ENCODE measurements around the gene TSR3. TPM values are rescaled to one million over a fixed set of nuclear protein-coding genes. Genes with fewer than 3 reads are reported as not detected.

Gene TSR3
- total and polyA plus RNA-seq, 2 of the 13 experiments (the other 11 are each of a cell fraction or from before 2014, with no cell fraction given), result 24.2 to 51.0 TPM

DNA sequence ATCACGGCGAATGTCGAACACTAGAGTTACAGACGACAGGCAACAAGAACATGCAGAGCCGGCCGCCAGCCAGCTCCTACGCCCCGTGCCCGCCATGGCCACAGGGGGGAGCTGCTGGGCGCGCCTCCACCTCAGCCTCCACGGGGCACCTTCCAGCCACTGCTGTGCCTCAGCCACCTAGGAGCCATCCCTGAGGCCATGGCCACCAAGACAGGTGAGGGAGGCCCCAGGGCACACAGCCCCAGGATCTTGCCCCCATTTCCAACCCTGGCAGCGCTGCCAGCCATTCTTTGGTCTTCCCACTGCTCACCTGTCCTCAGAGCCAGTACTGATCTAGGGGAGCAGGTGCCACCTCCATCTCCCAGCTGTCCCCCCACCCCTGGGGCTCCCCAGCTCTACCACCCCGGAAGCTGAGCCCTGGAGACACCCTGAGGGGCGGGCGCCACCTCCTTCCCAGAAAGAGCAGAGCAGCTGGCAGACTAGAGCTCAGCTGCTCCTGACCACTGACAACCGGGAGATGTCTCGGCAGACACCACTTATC, 11.9 kb upstream of the TSR3 start (continued):
- TF ChIP-seq KDM5B (CRISPR knock-in tag; IDR thresholded peaks at IDR 0.05; ENCODE audit: borderline replicate concordance) (0 out of 2 replicates have a peak, but pooled peaks have one; percentile 26), CHD4 (IDR thresholded peaks at IDR 0.05; ENCODE audit: borderline replicate concordance, low read length) (no peak), ZNF367 (CRISPR knock-in tag; IDR thresholded peaks at IDR 0.05; ENCODE audit: borderline replicate concordance) (no peak), MAZ (IDR thresholded peaks at IDR 0.05; ENCODE audit: borderline replicate concordance, low read depth, low read length) (no peak), MAZ (CRISPR knock-in tag; IDR thresholded peaks at IDR 0.05; ENCODE audit: low read depth) (peak; percentile 36; the same call in 1 of the 2 replicates), TBX2 (CRISPR knock-in tag; IDR thresholded peaks at IDR 0.05; ENCODE audit: borderline replicate concordance) (0 out of 2 replicates have a peak, but pooled peaks have one; percentile 20), EP300 (IDR thresholded peaks at IDR 0.05; ENCODE audit: low read depth in 2 of 2, low read length in 2 of 2) (no peak), EP300 (CRISPR knock-in tag; IDR thresholded peaks at IDR 0.05; ENCODE audit: borderline replicate concordance) (no peak), RAD21 (CRISPR knock-in tag; IDR thresholded peaks at IDR 0.05) (peak; percentile 80), GPN1 (CRISPR knock-in tag; IDR thresholded peaks at IDR 0.05; ENCODE audit: borderline replicate concordance) (no peak), RBFOX2 (IDR thresholded peaks at IDR 0.05; ENCODE audit: low read depth, low read length) (0 out of 2 replicates have a peak, but pooled peaks have one; percentile 25), ZNF329 (CRISPR knock-in tag; IDR thresholded peaks at IDR 0.05; ENCODE audit: low read depth) (no peak), LCORL (IDR thresholded peaks at IDR 0.05) (no peak), LCORL (CRISPR knock-in tag; IDR thresholded peaks at IDR 0.05) (peak; percentile 63), ZNF33A (CRISPR knock-in tag; IDR thresholded peaks at IDR 0.05; ENCODE audit: borderline replicate concordance) (no peak), TOE1 (CRISPR knock-in tag; IDR thresholded peaks at IDR 0.05) (no peak), MYC (CRISPR knock-in tag; IDR thresholded peaks at IDR 0.05; ENCODE audit: borderline replicate concordance) (no peak), RBM22 (optimal IDR thresholded peaks at IDR 0.05; ENCODE audit: low read length) (peak; percentile 35), YY1 (IDR thresholded peaks at IDR 0.05; ENCODE audit: insufficient read depth, insufficient replicate concordance, low read depth, low read length) (peak; percentile 45), CEBPG (CRISPR knock-in tag; IDR thresholded peaks at IDR 0.05) (no peak)
- TF ChIP-seq, protein P1, sequence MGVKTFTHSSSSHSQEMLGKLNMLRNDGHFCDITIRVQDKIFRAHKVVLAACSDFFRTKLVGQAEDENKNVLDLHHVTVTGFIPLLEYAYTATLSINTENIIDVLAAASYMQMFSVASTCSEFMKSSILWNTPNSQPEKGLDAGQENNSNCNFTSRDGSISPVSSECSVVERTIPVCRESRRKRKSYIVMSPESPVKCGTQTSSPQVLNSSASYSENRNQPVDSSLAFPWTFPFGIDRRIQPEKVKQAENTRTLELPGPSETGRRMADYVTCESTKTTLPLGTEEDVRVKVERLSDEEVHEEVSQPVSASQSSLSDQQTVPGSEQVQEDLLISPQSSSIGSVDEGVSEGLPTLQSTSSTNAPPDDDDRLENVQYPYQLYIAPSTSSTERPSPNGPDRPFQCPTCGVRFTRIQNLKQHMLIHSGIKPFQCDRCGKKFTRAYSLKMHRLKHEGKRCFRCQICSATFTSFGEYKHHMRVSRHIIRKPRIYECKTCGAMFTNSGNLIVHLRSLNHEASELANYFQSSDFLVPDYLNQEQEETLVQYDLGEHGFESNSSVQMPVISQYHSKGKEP (CRISPR knock-in tag; IDR thresholded peaks at IDR 0.05), result no peak
- TF ChIP-seq, protein P2, sequence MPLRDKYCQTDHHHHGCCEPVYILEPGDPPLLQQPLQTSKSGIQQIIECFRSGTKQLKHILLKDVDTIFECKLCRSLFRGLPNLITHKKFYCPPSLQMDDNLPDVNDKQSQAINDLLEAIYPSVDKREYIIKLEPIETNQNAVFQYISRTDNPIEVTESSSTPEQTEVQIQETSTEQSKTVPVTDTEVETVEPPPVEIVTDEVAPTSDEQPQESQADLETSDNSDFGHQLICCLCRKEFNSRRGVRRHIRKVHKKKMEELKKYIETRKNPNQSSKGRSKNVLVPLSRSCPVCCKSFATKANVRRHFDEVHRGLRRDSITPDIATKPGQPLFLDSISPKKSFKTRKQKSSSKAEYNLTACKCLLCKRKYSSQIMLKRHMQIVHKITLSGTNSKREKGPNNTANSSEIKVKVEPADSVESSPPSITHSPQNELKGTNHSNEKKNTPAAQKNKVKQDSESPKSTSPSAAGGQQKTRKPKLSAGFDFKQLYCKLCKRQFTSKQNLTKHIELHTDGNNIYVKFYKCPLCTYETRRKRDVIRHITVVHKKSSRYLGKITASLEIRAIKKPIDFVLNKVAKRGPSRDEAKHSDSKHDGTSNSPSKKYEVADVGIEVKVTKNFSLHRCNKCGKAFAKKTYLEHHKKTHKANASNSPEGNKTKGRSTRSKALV (CRISPR knock-in tag; IDR thresholded peaks at IDR 0.05), result no peak
- TF ChIP-seq, protein P3, sequence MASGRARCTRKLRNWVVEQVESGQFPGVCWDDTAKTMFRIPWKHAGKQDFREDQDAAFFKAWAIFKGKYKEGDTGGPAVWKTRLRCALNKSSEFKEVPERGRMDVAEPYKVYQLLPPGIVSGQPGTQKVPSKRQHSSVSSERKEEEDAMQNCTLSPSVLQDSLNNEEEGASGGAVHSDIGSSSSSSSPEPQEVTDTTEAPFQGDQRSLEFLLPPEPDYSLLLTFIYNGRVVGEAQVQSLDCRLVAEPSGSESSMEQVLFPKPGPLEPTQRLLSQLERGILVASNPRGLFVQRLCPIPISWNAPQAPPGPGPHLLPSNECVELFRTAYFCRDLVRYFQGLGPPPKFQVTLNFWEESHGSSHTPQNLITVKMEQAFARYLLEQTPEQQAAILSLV (CRISPR knock-in tag; IDR thresholded peaks at IDR 0.05; ENCODE audit: borderline replicate concordance), result no peak
- TF ChIP-seq, protein P4, sequence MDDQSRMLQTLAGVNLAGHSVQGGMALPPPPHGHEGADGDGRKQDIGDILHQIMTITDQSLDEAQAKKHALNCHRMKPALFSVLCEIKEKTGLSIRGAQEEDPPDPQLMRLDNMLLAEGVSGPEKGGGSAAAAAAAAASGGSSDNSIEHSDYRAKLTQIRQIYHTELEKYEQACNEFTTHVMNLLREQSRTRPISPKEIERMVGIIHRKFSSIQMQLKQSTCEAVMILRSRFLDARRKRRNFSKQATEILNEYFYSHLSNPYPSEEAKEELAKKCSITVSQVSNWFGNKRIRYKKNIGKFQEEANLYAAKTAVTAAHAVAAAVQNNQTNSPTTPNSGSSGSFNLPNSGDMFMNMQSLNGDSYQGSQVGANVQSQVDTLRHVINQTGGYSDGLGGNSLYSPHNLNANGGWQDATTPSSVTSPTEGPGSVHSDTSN (CRISPR knock-in tag; IDR thresholded peaks at IDR 0.05; ENCODE audit: borderline replicate concordance), result no peak
- TF ChIP-seq, protein P5, sequence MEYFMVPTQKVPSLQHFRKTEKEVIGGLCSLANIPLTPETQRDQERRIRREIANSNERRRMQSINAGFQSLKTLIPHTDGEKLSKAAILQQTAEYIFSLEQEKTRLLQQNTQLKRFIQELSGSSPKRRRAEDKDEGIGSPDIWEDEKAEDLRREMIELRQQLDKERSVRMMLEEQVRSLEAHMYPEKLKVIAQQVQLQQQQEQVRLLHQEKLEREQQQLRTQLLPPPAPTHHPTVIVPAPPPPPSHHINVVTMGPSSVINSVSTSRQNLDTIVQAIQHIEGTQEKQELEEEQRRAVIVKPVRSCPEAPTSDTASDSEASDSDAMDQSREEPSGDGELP (IDR thresholded peaks at IDR 0.05; ENCODE audit: borderline replicate concordance, low read depth), result no peak
